ENCODE data around the gene SIPA1.
A peak's percentile ranks its signal among the peaks of the same experiment; 100 is the strongest.

SIPA1 gene

DNA sequence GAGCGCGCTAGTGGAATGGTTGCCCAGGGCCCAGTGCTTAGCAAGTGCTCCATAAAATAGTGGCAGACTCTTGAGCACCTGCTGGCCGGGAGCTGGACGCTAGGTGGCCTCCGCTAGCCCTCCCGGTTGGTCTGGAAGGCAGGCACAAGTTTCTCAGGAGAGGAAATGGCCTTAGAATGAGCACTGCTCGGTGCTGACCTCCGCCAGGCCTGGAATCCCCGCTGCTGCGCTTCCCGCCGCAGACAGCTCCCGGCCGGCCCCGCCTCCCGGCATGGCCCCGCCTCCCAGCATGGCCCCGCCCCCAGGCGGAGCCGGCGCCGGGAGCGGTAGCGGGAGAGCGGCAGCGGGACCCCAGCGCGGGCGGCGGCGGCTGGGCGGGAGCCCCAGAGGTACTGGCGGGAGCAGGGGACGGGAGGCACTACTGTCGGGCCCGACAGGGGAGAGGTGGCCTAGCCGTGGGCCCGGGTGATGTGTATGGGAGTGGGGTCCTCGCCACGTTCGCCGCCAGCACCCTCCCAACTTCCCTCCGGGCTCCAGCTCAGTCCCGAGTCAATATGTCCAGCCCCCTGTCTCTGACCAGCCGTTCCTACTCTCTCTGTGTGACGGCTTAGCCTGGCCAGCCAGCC is at the start of gene SIPA1:
Gene SIPA1, plus strand, starts transcription at position 308 of the 626 bp plus-strand sequence. CDS start 2,821 bp downstream, outside the sequence.
- DNase-seq = peak; percentile 96

DNA sequence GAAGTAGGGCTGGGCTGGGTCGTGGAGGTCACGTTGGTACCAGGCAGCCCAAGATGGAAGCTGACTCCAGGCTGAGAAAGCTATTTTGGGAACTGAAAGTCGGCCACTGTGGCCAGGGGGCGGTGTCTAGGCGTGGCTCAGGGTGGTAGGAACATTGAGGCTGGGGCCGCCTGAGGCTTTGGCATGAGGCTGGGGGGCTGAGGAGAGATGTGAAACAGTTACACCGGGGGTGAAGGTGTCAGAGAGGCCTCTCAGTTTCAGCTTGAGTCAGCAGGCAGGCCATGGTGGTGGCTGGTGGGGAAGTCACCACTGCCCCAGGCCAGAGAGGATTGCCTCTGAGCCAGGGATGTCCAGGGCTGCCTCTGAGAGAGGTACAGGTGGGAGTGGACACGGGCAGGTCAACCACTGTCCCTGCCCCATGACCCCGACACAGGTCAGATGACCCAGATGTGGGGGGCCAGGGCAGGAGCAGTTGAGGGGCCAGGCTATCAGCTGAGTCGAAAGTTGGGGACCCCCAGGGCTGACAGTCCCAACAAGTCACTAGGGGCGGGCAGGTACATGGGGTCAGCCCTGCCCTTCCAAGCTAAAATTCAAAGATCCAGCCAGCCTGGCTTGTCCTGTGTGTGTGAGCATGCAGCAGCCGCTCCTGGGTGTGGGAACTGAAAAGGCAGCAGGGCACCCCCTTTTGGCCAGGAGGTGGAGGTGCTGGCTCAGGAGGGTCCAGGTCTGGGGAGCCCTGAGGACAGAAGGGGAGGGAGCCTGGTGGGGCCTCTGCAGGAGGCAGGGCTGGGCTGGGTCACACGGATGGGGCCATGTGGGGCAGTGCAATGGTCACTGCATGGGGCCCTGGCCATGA is 49.5 kb upstream of the SIPA1 start:
- DNase-seq = peak; percentile 57

DNA sequence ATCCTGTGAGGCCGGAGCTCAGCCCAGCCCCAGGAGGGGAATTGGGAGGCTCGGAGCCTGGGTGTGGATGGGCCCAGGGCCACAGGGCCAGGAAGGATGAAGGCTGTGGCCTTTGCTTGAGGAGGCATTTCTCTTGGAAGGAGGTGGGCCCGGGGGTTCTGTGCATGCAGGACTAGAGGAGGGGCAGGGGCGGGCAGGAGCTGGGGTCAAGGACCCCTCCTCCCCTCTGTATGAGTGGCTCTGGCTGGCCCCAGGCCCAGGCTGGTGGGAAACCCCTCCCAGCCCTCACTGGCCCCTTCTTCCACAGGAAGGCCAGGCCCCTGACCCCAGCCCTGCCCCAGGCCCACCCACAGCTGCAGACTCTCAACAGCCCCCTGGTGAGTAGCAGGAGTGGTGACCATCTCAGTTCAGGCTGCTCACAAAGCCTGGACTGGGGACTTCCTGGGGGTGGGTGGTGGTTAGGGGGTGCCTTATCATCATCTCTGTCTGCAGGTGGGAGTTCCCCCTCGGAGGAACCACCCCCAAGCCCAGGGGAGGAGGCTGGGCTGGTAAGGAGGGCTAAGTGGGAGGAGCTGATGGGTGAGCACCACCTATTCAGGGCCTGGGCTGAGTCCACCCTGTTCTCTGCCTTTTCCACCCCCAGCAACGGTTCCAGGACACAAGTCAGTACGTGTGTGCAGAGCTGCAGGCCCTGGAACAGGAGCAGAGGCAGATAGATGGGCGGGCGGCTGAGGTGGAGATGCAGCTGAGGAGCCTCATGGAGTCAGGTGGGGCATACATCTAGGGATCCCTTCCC is 48.3 kb upstream of the SIPA1 start:
- DNase-seq = no peak

GRCh38 chr11:65590240-65590738 is 47.6 kb upstream of the SIPA1 start:
- no peak for DNase-seq

DNA sequence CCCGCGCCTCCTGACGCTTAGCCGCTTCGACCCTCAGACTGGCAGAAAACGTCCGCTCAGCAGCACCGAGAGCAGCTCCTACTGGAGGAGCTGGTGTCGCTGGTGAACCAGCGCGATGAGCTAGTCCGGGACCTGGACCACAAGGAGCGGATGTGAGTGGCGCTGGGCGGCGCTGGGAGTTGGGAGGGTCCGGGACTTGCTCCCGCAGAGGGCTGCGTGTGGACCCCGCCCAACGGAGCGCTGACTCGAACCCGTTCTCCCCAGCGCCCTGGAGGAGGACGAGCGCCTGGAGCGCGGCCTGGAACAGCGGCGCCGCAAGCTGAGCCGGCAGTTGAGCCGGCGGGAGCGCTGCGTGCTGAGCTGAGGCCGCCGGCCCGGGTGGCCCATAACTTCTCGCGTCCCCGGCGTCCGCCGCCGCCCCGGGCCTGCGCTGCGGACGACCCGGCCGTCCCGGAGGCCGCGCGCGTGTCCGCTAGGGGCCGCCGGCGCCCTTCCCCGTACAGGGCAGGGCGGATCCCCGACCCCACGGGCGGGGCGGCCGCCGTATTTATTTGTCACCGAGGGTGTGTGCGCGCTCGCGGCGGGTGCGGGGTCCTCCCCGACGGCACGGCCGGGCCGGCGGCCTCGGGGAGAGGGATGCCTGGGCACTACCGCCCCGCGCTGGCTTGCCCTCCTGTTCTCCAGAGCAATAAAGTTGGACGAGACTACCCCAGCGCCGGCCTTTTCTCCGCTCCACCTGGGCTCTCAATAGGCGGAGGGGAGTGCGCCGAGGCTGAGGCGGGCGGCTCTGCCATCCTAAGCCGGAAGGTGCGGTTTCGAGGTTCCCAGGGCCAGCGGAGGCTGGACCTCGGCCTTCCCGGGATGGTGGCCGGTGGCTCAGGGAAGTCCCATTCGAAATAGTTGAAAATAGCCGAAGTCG is 45.7 kb upstream of the SIPA1 start:
- DNase-seq = no peak

GRCh38 chr11:65592858-65593517 is 44.9 kb upstream of the SIPA1 start:
- no peak for DNase-seq

GRCh38 chr11:65593518-65594414 is 44.1 kb upstream of the SIPA1 start:
- DNase-seq = no peak

- DNase-seq = no peak
These were observed 42.8 kb upstream of the SIPA1 start for GRCh38 chr11:65595131-65595530.

DNA sequence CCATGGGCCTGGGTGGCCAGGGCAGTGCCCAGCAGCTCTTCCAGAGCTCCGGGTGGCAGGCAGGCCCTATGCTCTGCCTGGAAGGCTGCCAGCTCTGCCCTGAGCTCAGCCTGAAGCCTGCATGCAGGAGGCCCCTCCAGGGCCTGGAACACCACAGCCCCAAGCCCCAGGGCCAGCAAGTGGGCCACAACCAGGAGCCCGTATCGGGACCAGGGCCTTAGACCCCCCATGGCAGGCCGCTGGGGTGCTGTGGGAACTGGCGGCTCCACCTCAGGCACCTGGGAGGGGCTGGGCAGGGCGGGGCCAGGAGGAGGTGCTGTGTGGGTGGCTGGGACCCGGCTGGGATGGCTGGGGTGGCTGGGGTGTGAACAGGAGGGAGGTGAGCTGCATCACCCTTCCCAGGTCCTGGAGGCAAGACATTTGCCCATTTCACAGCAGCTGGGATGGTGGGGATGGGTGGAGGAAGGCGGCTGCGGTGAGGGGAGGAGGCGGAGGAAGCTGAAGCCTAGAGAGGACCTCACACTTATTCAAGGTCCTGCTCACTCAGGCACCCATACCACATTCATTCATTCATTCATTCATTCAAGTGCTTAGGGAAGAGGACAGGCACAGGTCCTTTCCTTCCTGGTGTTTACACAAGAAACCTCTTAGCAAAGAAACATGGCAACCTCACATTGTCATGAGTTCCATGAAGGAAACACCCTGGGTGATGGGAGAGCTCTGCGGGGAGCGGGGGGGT is 42.2 kb upstream of the SIPA1 start, which contains the start of gene KCNK7:
Gene KCNK7, minus strand, starts transcription at position 258 of the 739 bp plus-strand sequence. Its CDS starts 28 bp downstream, at position 230.
- DNase-seq = no peak

DNA sequence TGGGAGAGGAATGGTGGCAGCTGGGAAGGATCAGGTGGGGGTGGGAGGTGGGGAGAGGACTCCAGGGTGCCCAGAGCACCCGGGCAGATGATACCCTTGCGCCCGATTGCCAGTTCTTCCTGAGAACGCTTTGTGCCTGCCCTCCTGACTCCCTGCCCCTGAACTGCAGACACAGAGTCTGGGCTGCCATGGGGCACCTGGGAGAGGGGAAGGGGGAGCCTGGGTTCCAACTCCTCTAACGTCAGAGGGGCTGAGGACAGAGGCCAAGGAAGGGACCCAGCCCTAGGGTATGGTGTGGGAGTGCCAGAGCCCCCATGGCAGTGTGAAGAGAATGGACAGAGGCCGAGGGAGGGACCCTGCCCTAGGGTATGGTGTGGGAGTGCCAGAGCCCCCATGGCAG is 41.4 kb upstream of the SIPA1 start:
- no peak for DNase-seq

DNA sequence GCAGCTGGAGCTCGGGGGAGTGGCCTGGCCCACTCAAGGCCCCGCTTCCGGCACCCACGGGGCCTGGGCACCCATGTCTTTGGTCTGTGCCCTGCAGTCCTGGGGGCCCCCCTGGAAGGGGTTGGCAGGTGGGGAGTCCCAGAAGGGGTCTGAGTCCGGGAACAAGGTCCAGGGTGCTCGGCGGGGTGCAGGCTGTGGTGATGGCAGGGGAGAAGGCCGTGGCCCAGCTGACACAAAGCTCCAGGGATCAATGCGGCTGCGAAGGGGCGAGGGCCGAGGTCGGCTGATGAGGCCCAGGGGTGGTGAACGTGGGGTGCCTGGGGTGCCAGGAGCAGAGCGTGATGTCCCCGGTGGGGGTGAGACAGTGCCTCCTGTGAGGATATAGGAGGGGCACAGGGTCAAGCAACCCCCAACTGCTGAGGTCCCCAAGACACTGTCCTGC is 39.6 kb upstream of the SIPA1 start:
- DNase-seq = no peak

- no peak for DNase-seq
These were observed 38.5 kb upstream of the SIPA1 start for GRCh38 chr11:65599216-65599954.

DNA sequence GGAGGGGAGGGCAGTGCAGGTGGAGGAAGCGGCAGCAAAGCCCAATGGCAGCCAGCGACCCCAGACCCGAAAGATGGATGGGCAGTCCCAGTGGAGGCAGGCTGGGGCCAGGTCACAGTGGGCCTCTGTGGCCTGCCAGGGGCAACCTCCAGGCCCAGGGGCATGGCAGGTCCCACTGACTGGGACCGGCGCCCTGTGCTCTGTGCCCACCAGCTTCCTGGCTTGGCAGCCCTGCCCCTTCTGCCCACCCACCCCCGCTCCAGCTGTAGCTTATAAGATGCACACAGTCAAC is 38.0 kb upstream of the SIPA1 start:
- no peak for DNase-seq

DNA sequence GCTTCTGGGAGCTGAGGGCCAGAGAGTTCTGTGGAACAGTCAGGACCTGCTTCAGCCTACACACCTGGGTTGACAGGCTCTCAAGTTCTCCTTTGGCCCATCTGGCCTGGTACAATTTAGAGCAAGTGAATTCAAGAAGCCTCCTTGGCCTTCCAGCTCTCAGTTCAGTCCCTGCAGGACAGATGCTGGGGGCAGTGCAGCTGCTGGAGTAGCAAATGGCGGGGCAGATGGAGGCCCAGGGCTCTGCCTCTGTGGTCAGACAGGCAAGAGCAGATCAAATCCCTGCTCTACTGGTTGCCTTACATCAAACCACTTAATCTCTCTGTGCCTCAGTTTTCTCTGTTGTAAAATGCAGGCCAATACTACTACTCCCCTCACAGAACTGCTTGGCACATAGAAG is 33.6 kb upstream of the SIPA1 start:
- no peak for DNase-seq

DNA sequence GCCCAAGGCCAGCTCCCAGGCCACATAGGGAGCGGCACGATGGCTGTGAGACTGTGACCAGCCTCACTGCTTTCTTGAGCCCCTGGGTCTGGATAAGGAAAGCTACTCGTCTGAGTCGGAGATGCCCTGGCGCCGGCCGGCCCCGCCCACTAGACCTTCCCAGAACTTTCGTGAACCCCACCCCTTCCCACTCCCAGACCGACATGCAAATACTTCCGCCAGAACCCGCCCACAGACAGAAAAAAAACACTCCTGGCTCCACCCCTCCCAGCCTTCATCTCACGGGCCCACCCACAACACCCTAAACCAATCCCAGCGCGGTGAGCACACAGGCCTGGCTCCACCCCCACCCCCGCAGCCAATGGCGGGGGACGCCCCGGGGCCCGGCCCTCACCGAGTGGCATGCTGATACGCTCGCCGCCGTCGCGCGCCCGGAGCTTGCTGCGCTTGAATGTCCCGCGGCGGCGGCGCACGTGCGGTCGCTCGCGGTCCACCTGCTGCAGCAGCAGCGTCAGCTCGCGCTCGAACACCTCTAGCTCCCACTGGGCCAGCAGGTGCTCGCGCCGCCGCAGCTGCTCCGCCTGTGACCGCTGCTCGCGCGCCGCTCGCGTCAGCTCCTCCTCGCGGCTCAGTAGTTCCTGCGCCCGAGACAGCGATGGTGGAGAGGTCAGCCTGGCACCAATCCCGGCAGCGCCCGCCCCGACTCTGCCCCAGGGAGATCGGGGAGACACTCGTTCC is 30.9 kb upstream of the SIPA1 start:
- DNase-seq = peak; percentile 90

DNA sequence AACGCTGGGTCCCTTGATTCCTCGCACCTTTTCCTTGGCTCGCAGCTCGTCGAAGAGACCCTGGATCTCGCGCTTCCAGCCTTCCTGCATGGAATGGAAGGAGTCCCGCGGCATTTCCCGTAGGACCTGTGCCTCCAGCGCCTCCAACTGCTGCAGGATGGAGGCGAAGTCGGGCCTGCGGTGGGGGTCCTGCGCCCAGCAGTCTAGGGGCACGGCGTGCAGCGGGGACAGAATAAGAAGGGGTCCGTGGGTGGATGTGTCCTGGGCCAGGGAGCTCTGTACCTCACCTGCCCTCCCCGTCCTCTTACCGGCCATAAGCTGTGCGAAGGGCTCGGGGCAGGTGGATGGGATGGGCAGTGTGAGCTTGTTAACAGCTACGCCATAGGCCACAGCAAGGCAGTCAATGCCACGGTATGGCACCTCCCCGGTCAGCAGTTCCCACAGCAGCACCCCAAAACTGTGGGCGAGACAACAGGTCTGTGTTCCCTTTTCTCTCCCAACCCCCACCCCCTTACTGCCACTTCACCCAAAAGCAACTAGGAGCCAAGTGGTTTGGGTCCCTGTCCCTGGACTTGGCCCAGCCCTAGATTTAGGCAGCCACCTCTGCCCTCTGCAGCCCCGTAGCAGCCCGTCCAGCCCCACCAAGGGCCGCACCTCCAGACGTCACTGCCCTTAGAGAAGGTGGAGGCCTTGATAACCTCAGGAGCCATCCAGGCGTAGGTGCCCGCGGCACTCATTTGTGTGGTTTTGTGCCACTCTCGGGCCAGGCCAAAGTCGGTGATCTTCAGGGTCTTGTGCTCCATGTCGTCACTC is 30.1 kb upstream of the SIPA1 start:
- DNase-seq = no peak

GRCh38 chr11:65609229-65609628 is 28.7 kb upstream of the SIPA1 start:
- DNase-seq = no peak
